Keratinocyte (primary cell): Measurements from ENCODE around the gene DHDH. TPM values are rescaled to one million over a fixed set of nuclear protein-coding genes. Genes with fewer than 3 reads are reported as not detected.

Source experiments
- DNase-seq: peaks from one replicate; pipeline ENCODE4 v3.0.0-alpha.2; 2011; ENCODE audit warnings: low read depth, missing footprints, low spot score
- FAIRE-seq: peaks from 2 replicates; lab custom pipeline; 2011; peaks lifted over from hg19 to GRCh38; lab: Jason Lieb, UNC
- H2AFZ ChIP-seq: 2 replicates; pipeline ENCODE4 v1.6.0; 2012; ENCODE audit warnings: low read length, control low read depth, inconsistent platforms; ENCODE audit not compliant: control insufficient read depth
- H3K27ac ChIP-seq: 2 replicates; pipeline ENCODE4 v1.5.1; 2011; ENCODE audit warnings: low read length; ENCODE audit not compliant: control insufficient read depth, insufficient read depth
- H3K27me3 ChIP-seq: 3 replicates; pipeline ENCODE4 v1.6.0; 2011; ENCODE audit warnings: low read length; ENCODE audit not compliant: control insufficient read depth, insufficient read depth; ENCODE audit errors: extremely low read depth
- H3K36me3 ChIP-seq, 2 experiments: 2 replicates in 1 of 2; 3 replicates in 1 of 2; pipeline ENCODE4 v1.5.1; 2011; ENCODE audit warnings: low read length in 2 of 2, mild to moderate bottlenecking in 1 of 2; ENCODE audit not compliant: control insufficient read depth in 2 of 2, insufficient read depth in 2 of 2; ENCODE audit errors: extremely low read depth in 1 of 2
- H3K4me1 ChIP-seq: 3 replicates; pipeline ENCODE4 v1.5.1; 2011; ENCODE audit warnings: low read length; ENCODE audit not compliant: control insufficient read depth, insufficient read depth; ENCODE audit errors: extremely low read depth
- H3K4me2 ChIP-seq: 3 replicates; pipeline ENCODE4 v1.6.0; 2011; ENCODE audit warnings: low read depth, low read length; ENCODE audit not compliant: control insufficient read depth, insufficient read depth; ENCODE audit errors: extremely low read depth
- H3K4me3 ChIP-seq, 3 experiments: fragments of 200-600 bp in 1 of 3; sonication (generic) in 1 of 3; 2 replicates in 2 of 3; 3 replicates in 1 of 3; pipeline ENCODE4 v1.5.1; 2011 to 2016; ENCODE audit warnings: low read length in 3 of 3, mild to moderate bottlenecking in 3 of 3, control low read depth in 2 of 3, inconsistent platforms in 1 of 3, low read depth in 1 of 3, mixed read lengths in 1 of 3, mixed run types in 1 of 3, moderate library complexity in 1 of 3; ENCODE audit not compliant: control insufficient read depth in 2 of 3, insufficient read depth in 2 of 3; ENCODE audit errors: extremely low read depth in 1 of 3
- H3K79me2 ChIP-seq: 2 replicates; pipeline ENCODE4 v1.6.0; 2012; ENCODE audit warnings: low read length; ENCODE audit not compliant: control insufficient read depth, insufficient read depth
- H3K9ac ChIP-seq: 3 replicates; pipeline ENCODE4 v1.6.0; 2011; ENCODE audit warnings: low read length; ENCODE audit not compliant: control insufficient read depth, insufficient read depth; ENCODE audit errors: extremely low read depth
- H3K9me1 ChIP-seq: 3 replicates; pipeline ENCODE4 v1.6.0; 2011; ENCODE audit warnings: low read length; ENCODE audit not compliant: control insufficient read depth, insufficient read depth; ENCODE audit errors: extremely low read depth
- H3K9me3 ChIP-seq: 2 replicates; pipeline ENCODE4 v1.5.1; 2012; ENCODE audit warnings: low read depth, low read length; ENCODE audit not compliant: control insufficient read depth
- H4K20me1 ChIP-seq: 3 replicates; pipeline ENCODE4 v1.6.0; 2011; ENCODE audit warnings: low read length; ENCODE audit not compliant: control insufficient read depth, insufficient read depth; ENCODE audit errors: extremely low read depth
- EZH2 ChIP-seq: IDR thresholded peaks from one replicate; pipeline ENCODE4 v1.6.1; 2012; ENCODE audit warnings: inconsistent platforms, mild to moderate bottlenecking, low read length, moderate library complexity
- dilution Hi-C: fragments of 300-500 bp; cut with MboI; formaldehyde crosslinking; loops from one replicate; pipeline ENCODE4 v1.7.0; 2020; ENCODE audit warnings: low sequenced_read_pairs; ENCODE audit not compliant: extremely low pct_ligation_motif_present
- polyA plus RNA-seq, 5 experiments: library from polyadenylated mRNA; depleted of rRNA in 3 of 5; stranded (reverse) in 3 of 5; stranded (forward) in 1 of 5; unstranded in 1 of 5; fragments of >200 nt; gene quantifications; 1 replicate in 1 of 5; 2 replicates in 3 of 5; 3 replicates in 1 of 5; pipeline versions ENCODE4 v1.2.1 to v1.2.3, GENCODE V29; 2011 to 2012; ENCODE audit warnings: missing spikeins in 2 of 5, low read depth in 1 of 5, low replicate concordance in 1 of 5
- TF ChIP-seq, protein P1 (sequence below), 3 experiments: IDR thresholded peaks in 1 of 3; conservative IDR thresholded peaks in 1 of 3; optimal IDR thresholded peaks in 1 of 3; 2 replicates in 2 of 3; 3 replicates in 1 of 3; pipeline versions ENCODE3 to v1.5.1; 2011; ENCODE audit warnings: low read length in 3 of 3, mild to moderate bottlenecking in 3 of 3, moderate library complexity in 2 of 3, control low read depth in 1 of 3, inconsistent platforms in 1 of 3; ENCODE audit not compliant: insufficient read depth in 2 of 3; ENCODE audit errors: extremely low read depth in 1 of 3

The DHDH gene
- polyA plus RNA-seq, 1 donor (not counting 4 experiments of a cell fraction or from before 2014, with no cell fraction given), result 0.45 TPM

DNA sequence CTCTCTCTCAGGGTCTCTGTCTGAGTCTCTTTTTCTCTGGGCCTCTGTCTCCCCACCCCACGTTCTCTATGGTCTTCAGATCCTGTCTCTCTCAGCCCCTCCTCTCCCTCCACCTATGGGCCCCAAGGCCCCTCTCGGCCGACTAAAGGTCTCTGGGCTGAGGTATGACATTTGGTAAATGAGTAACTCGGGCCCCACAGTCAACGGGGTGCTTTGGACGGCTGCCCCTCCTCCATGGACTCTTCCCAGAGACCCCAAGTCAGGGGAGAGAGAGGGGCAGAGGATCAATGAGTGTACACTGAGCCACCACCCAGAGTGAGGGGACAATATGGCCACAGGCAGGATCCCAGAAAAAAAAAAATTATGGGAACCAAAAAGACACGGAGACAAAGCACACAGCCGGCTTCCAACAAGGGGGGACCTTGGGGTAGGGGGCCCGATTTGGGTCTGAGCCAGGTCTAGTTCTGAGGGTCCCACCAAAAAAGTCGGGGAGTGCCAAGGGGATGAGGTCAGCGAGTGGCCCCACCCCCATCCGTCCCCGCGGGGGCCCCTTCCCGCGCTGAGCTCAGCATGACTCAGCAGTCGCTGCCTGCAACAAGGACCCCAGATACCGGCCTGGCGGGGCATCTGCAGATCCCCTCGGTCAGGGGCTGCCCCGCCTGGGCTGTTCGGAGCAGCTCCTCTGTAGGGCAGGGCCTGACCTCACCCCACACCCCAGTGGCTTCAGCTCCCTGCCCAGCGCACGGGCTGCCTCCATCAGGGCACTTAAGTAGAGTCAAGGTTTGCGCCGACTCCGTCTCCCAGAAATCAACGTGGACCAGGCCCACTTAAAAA lies 30.1 kb downstream of the DHDH start:
- Histone ChIP-seq H3K9me3 (no peaks in the 10 kb centered on the region), H3K9me1 (peaks cover 4% of the 10 kb centered on the region), H2AFZ (no peak overlapping the region), H3K4me2 (peak overlapping the region; percentile 98), H3K4me3 (peak overlapping the region in 1 of 3 experiments; percentile 23), H3K4me1 (peaks cover 32% of the 10 kb centered on the region), H4K20me1 (peaks cover 6% of the 10 kb centered on the region), H3K27ac (peak overlapping the region; percentile 79), H3K27me3 (no peaks in the 10 kb centered on the region), H3K36me3 (peaks cover 3 to 6% of the 10 kb centered on the region in 2 experiments), H3K9ac (peak overlapping the region; percentile 63), H3K79me2 (peaks cover 7% of the 10 kb centered on the region)
- FAIRE-seq (no peak), DNase-seq (no peak)
- dilution Hi-C loops, result no loop called here
- TF ChIP-seq, protein P1, sequence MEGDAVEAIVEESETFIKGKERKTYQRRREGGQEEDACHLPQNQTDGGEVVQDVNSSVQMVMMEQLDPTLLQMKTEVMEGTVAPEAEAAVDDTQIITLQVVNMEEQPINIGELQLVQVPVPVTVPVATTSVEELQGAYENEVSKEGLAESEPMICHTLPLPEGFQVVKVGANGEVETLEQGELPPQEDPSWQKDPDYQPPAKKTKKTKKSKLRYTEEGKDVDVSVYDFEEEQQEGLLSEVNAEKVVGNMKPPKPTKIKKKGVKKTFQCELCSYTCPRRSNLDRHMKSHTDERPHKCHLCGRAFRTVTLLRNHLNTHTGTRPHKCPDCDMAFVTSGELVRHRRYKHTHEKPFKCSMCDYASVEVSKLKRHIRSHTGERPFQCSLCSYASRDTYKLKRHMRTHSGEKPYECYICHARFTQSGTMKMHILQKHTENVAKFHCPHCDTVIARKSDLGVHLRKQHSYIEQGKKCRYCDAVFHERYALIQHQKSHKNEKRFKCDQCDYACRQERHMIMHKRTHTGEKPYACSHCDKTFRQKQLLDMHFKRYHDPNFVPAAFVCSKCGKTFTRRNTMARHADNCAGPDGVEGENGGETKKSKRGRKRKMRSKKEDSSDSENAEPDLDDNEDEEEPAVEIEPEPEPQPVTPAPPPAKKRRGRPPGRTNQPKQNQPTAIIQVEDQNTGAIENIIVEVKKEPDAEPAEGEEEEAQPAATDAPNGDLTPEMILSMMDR (optimal IDR thresholded peaks at IDR 0.05 in 1 of 3, IDR thresholded peaks at IDR 0.05 in 1 of 3, conservative IDR thresholded peaks at IDR 0.05 in 1 of 3; ENCODE audit: extremely low read depth in 1 of 3, insufficient read depth in 2 of 3, low read length in 3 of 3), result no peak
- no peak for TF ChIP-seq EZH2

DNA sequence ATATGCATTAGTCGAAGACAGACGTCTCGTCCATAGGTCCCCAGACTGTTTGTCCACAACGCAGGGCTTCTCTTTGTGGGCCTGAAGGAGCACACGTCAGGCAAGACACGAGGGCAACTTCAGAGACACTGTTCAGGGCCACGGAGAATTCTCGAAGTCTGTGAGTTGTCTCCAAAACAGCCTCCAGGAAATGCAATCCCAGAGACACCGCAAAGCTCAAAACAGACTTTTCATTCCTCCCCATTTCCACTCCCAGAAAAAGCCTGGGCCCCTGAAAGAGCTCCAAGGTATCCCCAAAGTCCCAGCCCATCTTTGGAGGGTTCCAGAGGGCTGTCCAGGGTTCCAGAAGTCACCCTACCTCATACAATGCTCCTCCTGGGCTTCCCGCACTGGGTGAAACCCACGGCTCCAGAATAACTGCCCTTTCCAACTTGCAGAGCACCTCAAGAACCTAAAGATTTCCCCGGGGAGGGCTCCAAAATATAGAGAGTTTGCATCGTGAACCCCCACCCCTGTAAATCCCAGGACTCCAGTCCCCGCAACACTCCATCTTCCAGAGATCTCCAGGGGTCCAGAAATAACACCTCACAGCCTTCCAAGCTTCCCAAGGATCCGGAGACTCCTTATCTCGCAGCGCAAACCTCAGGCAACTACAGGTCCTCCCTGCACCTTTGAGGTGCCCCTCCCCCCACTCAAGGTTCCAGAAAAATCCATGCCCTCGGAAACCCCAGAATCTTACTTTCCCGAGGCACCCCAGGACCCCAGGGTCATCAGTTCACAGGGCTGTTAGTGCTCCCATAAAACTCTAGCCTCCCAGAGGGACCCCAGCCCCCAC lies 30.9 kb downstream of the DHDH start:
- peak overlapping the region; percentile 63 for H3K9ac ChIP-seq
- peak overlapping the region; percentile 98 for H3K4me2 ChIP-seq
- dilution Hi-C loops, result no loop called here
- FAIRE-seq (peak; percentile 29), DNase-seq (no peak)
- H3K36me3 ChIP-seq, result peaks cover 4 to 13% of the 10 kb centered on the region in 2 experiments
- H3K4me3 ChIP-seq, result peak overlapping the region in 2 of 3 experiments; percentile 32 to 59
- peaks cover 32% of the 10 kb centered on the region for H3K4me1 ChIP-seq
- no peaks in the 10 kb centered on the region for H3K9me3 ChIP-seq
- peaks cover 7% of the 10 kb centered on the region for H3K79me2 ChIP-seq
- TF ChIP-seq EZH2, result no peak
- TF ChIP-seq, protein P1 (optimal IDR thresholded peaks at IDR 0.05 in 1 of 3, IDR thresholded peaks at IDR 0.05 in 1 of 3, conservative IDR thresholded peaks at IDR 0.05 in 1 of 3; ENCODE audit: extremely low read depth in 1 of 3, insufficient read depth in 2 of 3, low read length in 3 of 3), result no peak
- peaks cover 4% of the 10 kb centered on the region for H3K9me1 ChIP-seq
- peak overlapping the region; percentile 79 for H3K27ac ChIP-seq
- no peaks in the 10 kb centered on the region for H3K27me3 ChIP-seq
- peaks cover 6% of the 10 kb centered on the region for H4K20me1 ChIP-seq
- peak overlapping the region; percentile 13 for H2AFZ ChIP-seq
